ENCODE results near the gene DUSP19. TPM values are rescaled to one million over a fixed set of nuclear protein-coding genes. Genes with fewer than 3 reads are reported as not detected.

Gene DUSP19
- total and polyA plus RNA-seq, 3 experiments from 2014 or later: 0.76 to 3.6 (median 3.5) TPM

GRCh38 chr2:183078163-183078463, 434 bp upstream of the DUSP19 start:
- no peaks in the 10 kb centered on the region for H3K9me3 ChIP-seq (ENCODE audit: low read length)
- no peaks in the 10 kb centered on the region for H3K9me3 Mint-ChIP-seq
- no peak for DNase-seq
- CTCF ChIA-PET: interaction anchor here (0.6 kb wide), 1 partner anchor 86 kb away, joined by 3 read pairs; no protein-coding TSS in a partner anchor
- POLR2A ChIA-PET: no interaction called here
- no peaks in the 10 kb centered on the region for H3K4me1 ChIP-seq (ENCODE audit: insufficient read depth, low read length)
- peaks cover 9 to 15% (median 12%) of the 10 kb centered on the region in 3 donors for H3K4me1 Mint-ChIP-seq
- H3K4me3 ChIP-seq (ENCODE audit: low read length): peak overlapping the region; percentile 90
- peaks cover 0 to 3% of the 10 kb centered on the region in 2 donors for H3K27me3 Mint-ChIP-seq
- peak overlapping the region; percentile 63 for H3K27ac ChIP-seq (ENCODE audit: low read depth, low read length)
- H3K4me3 Mint-ChIP-seq: peak overlapping the region; percentile 91 to 97 (median 94)
- H3K36me3 ChIP-seq (ENCODE audit: insufficient read depth, low read length): no peaks in the 10 kb centered on the region
- no peaks in the 10 kb centered on the region for H3K27me3 ChIP-seq (ENCODE audit: insufficient read depth, low read length, poor library complexity, severe bottlenecking)
- peak overlapping the region in 7 of 8 donors; percentile 15 to 97 (median 85) for H3K27ac Mint-ChIP-seq
- peaks cover 0 to 10% (median 0%) of the 10 kb centered on the region in 3 donors for H3K36me3 Mint-ChIP-seq

- H3K4me3 Mint-ChIP-seq: peak overlapping the region; percentile 91 to 97 (median 94)
- no peaks in the 10 kb centered on the region for H3K4me1 ChIP-seq (ENCODE audit: insufficient read depth, low read length)
- DNase-seq: no peak
- H3K9me3 Mint-ChIP-seq: no peaks in the 10 kb centered on the region
- no peaks in the 10 kb centered on the region for H3K36me3 ChIP-seq (ENCODE audit: insufficient read depth, low read length)
- POLR2A ChIA-PET: no interaction called here
- H3K9me3 ChIP-seq (ENCODE audit: low read length): no peaks in the 10 kb centered on the region
- H3K36me3 Mint-ChIP-seq: peaks cover 0 to 10% (median 0%) of the 10 kb centered on the region in 3 donors
- peaks cover 0 to 3% of the 10 kb centered on the region in 2 donors for H3K27me3 Mint-ChIP-seq
- CTCF ChIA-PET: interaction anchor here (1.1 to 1.3 kb wide), 2 partner anchors 8 to 42 kb away, joined by 4 to 6 read pairs; no protein-coding TSS in a partner anchor
- H3K27ac ChIP-seq (ENCODE audit: low read depth, low read length): peak overlapping the region; percentile 63
- peak overlapping the region in 6 of 8 donors; percentile 65 to 97 (median 87) for H3K27ac Mint-ChIP-seq
- H3K27me3 ChIP-seq (ENCODE audit: insufficient read depth, low read length, poor library complexity, severe bottlenecking): no peaks in the 10 kb centered on the region
- H3K4me3 ChIP-seq (ENCODE audit: low read length): peak overlapping the region; percentile 90
- peaks cover 9 to 15% (median 12%) of the 10 kb centered on the region in 3 donors for H3K4me1 Mint-ChIP-seq
These were observed 710 bp downstream of the DUSP19 start for GRCh38 chr2:183079139-183079775.

- Histone ChIP-seq H3K27ac (ENCODE audit: low read depth, low read length) (no peak overlapping the region), H3K4me3 (ENCODE audit: low read length) (no peak overlapping the region), H3K9me3 (ENCODE audit: low read length) (no peaks in the 10 kb centered on the region), H3K27me3 (ENCODE audit: insufficient read depth, low read length, poor library complexity, severe bottlenecking) (no peaks in the 10 kb centered on the region), H3K4me1 (ENCODE audit: insufficient read depth, low read length) (no peaks in the 10 kb centered on the region), H3K36me3 (ENCODE audit: insufficient read depth, low read length) (no peaks in the 10 kb centered on the region)
- H3K4me3 Mint-ChIP-seq: no peak overlapping the region
- H3K27ac Mint-ChIP-seq: no peak overlapping the region
- DNase-seq: no peak
- H3K27me3 Mint-ChIP-seq: peaks cover 0 to 3% of the 10 kb centered on the region in 2 donors
- H3K9me3 Mint-ChIP-seq: no peaks in the 10 kb centered on the region
- CTCF ChIA-PET: no interaction called here
- POLR2A ChIA-PET: no interaction called here
- peaks cover 9 to 15% (median 12%) of the 10 kb centered on the region in 3 donors for H3K4me1 Mint-ChIP-seq
- peaks cover 0 to 10% (median 0%) of the 10 kb centered on the region in 3 donors for H3K36me3 Mint-ChIP-seq
These were observed 3.4 kb downstream of the DUSP19 start for GRCh38 chr2:183081911-183082310.

DNA sequence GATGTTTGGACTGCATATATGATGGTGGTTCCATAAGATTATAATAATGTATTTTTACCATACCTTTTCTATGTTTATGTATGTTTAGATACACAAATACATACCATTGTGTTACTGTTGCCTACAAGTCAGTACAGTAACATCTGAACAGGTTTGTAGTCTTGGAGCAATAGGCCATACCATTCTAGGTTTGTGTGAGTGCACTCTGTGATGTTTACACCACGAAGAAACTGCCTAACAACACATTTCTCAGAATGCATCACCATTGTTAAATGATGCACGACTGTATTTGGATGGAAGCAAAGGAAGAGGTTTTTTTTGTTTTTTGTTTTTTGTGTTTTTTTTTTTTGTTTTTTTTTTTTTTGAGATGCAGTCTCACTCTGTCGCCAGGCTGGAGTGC, 9.5 kb downstream of the DUSP19 start:
- ChIA-PET CTCF (no interaction called here), POLR2A (no interaction called here)
- H3K36me3 Mint-ChIP-seq: peaks cover 0 to 2% (median 0%) of the 10 kb centered on the region in 3 donors
- H3K36me3 ChIP-seq (ENCODE audit: insufficient read depth, low read length): no peaks in the 10 kb centered on the region
- H3K27me3 Mint-ChIP-seq: no peaks in the 10 kb centered on the region
- H3K27me3 ChIP-seq (ENCODE audit: insufficient read depth, low read length, poor library complexity, severe bottlenecking): no peaks in the 10 kb centered on the region
- no peaks in the 10 kb centered on the region for H3K9me3 Mint-ChIP-seq
- DNase-seq: no peak
- H3K27ac ChIP-seq (ENCODE audit: low read depth, low read length): no peak overlapping the region
- no peak overlapping the region for H3K4me3 Mint-ChIP-seq
- H3K4me1 Mint-ChIP-seq: no peaks in the 10 kb centered on the region
- H3K9me3 ChIP-seq (ENCODE audit: low read length): no peaks in the 10 kb centered on the region
- H3K27ac Mint-ChIP-seq: no peak overlapping the region
- H3K4me1 ChIP-seq (ENCODE audit: insufficient read depth, low read length): no peaks in the 10 kb centered on the region
- no peak overlapping the region for H3K4me3 ChIP-seq (ENCODE audit: low read length)

DNA sequence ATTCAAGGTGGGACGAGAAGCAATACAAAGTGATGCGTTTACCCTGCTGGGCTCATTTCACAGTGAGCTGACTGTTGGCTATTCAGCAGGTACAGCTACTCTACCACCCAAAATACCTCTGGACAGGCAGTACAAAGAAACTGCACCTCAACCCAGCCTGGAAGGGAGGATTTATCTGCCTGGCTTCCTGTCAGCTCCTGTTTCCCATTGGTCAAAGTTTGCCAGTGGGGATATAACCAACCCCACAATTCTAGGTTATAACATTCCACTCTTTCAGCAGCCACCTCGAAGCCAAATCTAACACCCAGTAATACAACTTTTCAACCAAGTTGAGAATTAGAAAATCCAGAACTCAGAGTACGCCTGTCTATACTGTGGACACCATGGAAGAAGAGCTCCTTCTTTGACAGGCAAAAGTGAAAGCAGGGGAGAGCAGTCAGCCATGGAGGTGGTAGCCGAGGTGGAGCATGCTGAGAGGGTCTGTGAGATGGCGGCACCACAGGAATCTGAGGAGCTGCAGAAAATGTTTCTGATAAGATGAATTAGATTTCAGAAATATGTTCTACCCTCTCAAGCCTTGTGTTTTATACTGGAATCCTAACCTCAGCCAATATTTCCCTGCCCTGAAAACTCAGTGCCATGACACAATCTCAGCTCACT, 10.8 kb downstream of the DUSP19 start:
- CTCF ChIA-PET: interaction anchor here (0.5 kb wide), 1 partner anchor 31 kb away, joined by 3 read pairs; no protein-coding TSS in a partner anchor
- H3K4me1 Mint-ChIP-seq: no peaks in the 10 kb centered on the region
- H3K4me3 Mint-ChIP-seq: no peak overlapping the region
- no peak overlapping the region for H3K27ac Mint-ChIP-seq
- H3K9me3 ChIP-seq (ENCODE audit: low read length): no peaks in the 10 kb centered on the region
- no peak overlapping the region for H3K27ac ChIP-seq (ENCODE audit: low read depth, low read length)
- H3K4me3 ChIP-seq (ENCODE audit: low read length): no peak overlapping the region
- DNase-seq: no peak
- H3K27me3 ChIP-seq (ENCODE audit: insufficient read depth, low read length, poor library complexity, severe bottlenecking): no peaks in the 10 kb centered on the region
- H3K27me3 Mint-ChIP-seq: no peaks in the 10 kb centered on the region
- no peaks in the 10 kb centered on the region for H3K36me3 ChIP-seq (ENCODE audit: insufficient read depth, low read length)
- POLR2A ChIA-PET: no interaction called here
- no peaks in the 10 kb centered on the region for H3K4me1 ChIP-seq (ENCODE audit: insufficient read depth, low read length)
- H3K9me3 Mint-ChIP-seq: no peaks in the 10 kb centered on the region
- H3K36me3 Mint-ChIP-seq: peaks cover 0 to 2% (median 0%) of the 10 kb centered on the region in 3 donors

GRCh38 chr2:183091318-183091953, 12.9 kb downstream of the DUSP19 start:
- no peaks in the 10 kb centered on the region for H3K4me1 Mint-ChIP-seq
- H3K27me3 Mint-ChIP-seq: no peaks in the 10 kb centered on the region
- H3K36me3 ChIP-seq (ENCODE audit: insufficient read depth, low read length): no peaks in the 10 kb centered on the region
- POLR2A ChIA-PET: no interaction called here
- no peak overlapping the region for H3K4me3 ChIP-seq (ENCODE audit: low read length)
- CTCF ChIA-PET: no interaction called here
- no peaks in the 10 kb centered on the region for H3K4me1 ChIP-seq (ENCODE audit: insufficient read depth, low read length)
- H3K27ac ChIP-seq (ENCODE audit: low read depth, low read length): no peak overlapping the region
- peaks cover 0 to 4% (median 0%) of the 10 kb centered on the region in 3 donors for H3K36me3 Mint-ChIP-seq
- no peaks in the 10 kb centered on the region for H3K9me3 ChIP-seq (ENCODE audit: low read length)
- H3K4me3 Mint-ChIP-seq: no peak overlapping the region
- H3K27me3 ChIP-seq (ENCODE audit: insufficient read depth, low read length, poor library complexity, severe bottlenecking): no peaks in the 10 kb centered on the region
- no peak for DNase-seq
- H3K9me3 Mint-ChIP-seq: no peaks in the 10 kb centered on the region
- no peak overlapping the region for H3K27ac Mint-ChIP-seq

DNA sequence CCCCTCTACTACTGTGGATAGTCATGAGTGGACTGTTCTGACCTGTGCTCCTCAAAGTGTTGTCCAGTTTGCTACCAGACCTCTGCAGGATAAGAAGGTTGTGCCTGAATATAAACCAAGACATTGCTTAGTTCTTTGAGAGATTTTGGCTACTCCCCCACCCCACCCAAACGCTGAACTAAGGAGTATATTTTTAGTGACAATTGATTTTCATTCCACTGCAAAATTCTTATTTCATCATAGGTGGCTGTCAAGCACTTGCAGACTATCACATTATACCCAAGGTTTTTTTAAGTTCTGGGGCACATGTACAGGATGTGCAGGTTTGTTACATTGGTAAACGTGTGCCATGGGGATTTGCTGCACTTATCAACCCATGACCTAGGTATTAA, 13.4 kb downstream of the DUSP19 start:
- no peak overlapping the region for H3K4me3 ChIP-seq (ENCODE audit: low read length)
- H3K27me3 ChIP-seq (ENCODE audit: insufficient read depth, low read length, poor library complexity, severe bottlenecking): no peaks in the 10 kb centered on the region
- Mint-ChIP-seq H3K9me3 (no peaks in the 10 kb centered on the region), H3K36me3 (peaks cover 0 to 4% (median 0%) of the 10 kb centered on the region in 3 donors), H3K27ac (no peak overlapping the region), H3K4me3 (no peak overlapping the region), H3K4me1 (no peaks in the 10 kb centered on the region), H3K27me3 (no peaks in the 10 kb centered on the region)
- CTCF ChIA-PET: no interaction called here
- H3K4me1 ChIP-seq (ENCODE audit: insufficient read depth, low read length): no peaks in the 10 kb centered on the region
- POLR2A ChIA-PET: no interaction called here
- H3K36me3 ChIP-seq (ENCODE audit: insufficient read depth, low read length): no peaks in the 10 kb centered on the region
- DNase-seq: no peak
- no peak overlapping the region for H3K27ac ChIP-seq (ENCODE audit: low read depth, low read length)
- H3K9me3 ChIP-seq (ENCODE audit: low read length): no peaks in the 10 kb centered on the region
